ENCODE results near the gene CDC42SE2.

The CDC42SE2 gene, protein sequence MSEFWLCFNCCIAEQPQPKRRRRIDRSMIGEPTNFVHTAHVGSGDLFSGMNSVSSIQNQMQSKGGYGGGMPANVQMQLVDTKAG

GRCh38 chr5:131263648-131264450 is at the start of gene CDC42SE2:
TSS of gene CDC42SE2 (plus strand) at chr5:131264053. CDS start at chr5:131359494, 95,441 bp downstream.
- Histone ChIP-seq H2AFZ (ENCODE audit: low read depth, low read length) (peak within 1 kb of the TSS; percentile 82), H3K36me3 (ENCODE audit: insufficient read depth, low read length) (no peaks in the 10 kb centered on the region), H3K9me3 (ENCODE audit: low read length) (no peaks in the 10 kb centered on the region), H3K4me3 (ENCODE audit: low read length) (peak within 1 kb of the TSS; percentile 62), H3K27me3 (ENCODE audit: insufficient read depth, low read length) (no peaks in the 10 kb centered on the region), H3K4me1 (ENCODE audit: insufficient read depth, low read length) (peaks cover 8% of the 10 kb centered on the region)

DNA sequence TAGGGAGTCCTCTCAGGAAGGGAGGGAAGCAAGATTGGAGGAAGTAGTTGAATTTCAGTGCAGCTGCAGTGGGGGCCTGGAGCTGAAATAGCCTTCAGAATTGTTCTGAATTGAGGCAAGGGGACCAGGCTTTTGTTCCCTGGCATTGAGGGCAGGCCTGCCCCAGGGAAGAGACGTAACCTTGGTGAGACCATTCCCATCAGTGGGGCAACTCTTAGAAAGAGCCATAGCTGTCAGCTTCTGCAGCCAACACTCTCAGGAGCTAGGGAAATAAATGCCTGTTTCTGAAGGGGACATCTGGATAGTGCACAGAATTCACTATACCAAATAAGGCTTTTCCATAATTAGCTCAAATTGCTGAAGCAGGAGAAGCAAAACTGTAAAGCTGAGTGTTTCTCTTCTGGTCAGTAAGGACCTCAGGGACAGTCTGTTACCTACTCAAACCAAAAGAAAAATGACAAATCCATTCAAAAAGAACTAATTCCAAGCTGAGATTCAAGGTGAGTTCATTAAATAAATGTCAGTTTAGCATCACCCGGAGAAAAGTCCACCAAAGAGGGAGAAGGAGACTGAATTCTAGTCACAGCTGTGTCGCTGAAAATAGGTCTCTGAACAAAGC is 49.1 kb upstream of the CDC42SE2 start:
- H2AFZ ChIP-seq (ENCODE audit: low read depth, low read length) = peak overlapping the region; percentile 5
- no peaks in the 10 kb centered on the region for H3K9me3 ChIP-seq (ENCODE audit: low read length)
- peaks cover 11% of the 10 kb centered on the region for H3K4me1 ChIP-seq (ENCODE audit: insufficient read depth, low read length)
- H3K27me3 ChIP-seq (ENCODE audit: insufficient read depth, low read length) = no peaks in the 10 kb centered on the region
- H3K4me3 ChIP-seq (ENCODE audit: low read length) = no peak overlapping the region
- H3K36me3 ChIP-seq (ENCODE audit: insufficient read depth, low read length) = no peaks in the 10 kb centered on the region

- H3K4me1 ChIP-seq (ENCODE audit: insufficient read depth, low read length) = peaks cover 11% of the 10 kb centered on the region
- H2AFZ ChIP-seq (ENCODE audit: low read depth, low read length) = no peak overlapping the region
- H3K9me3 ChIP-seq (ENCODE audit: low read length) = no peaks in the 10 kb centered on the region
- no peak overlapping the region for H3K4me3 ChIP-seq (ENCODE audit: low read length)
- no peaks in the 10 kb centered on the region for H3K36me3 ChIP-seq (ENCODE audit: insufficient read depth, low read length)
- H3K27me3 ChIP-seq (ENCODE audit: insufficient read depth, low read length) = no peaks in the 10 kb centered on the region
Measured at GRCh38 chr5:131217791-131218190, 46.1 kb upstream of the CDC42SE2 start.

GRCh38 chr5:131218392-131218791 is 45.5 kb upstream of the CDC42SE2 start:
- Histone ChIP-seq H3K36me3 (ENCODE audit: insufficient read depth, low read length) (no peaks in the 10 kb centered on the region), H2AFZ (ENCODE audit: low read depth, low read length) (no peak overlapping the region), H3K4me1 (ENCODE audit: insufficient read depth, low read length) (peaks cover 11% of the 10 kb centered on the region), H3K27me3 (ENCODE audit: insufficient read depth, low read length) (no peaks in the 10 kb centered on the region), H3K9me3 (ENCODE audit: low read length) (no peaks in the 10 kb centered on the region), H3K4me3 (ENCODE audit: low read length) (no peak overlapping the region)

DNA sequence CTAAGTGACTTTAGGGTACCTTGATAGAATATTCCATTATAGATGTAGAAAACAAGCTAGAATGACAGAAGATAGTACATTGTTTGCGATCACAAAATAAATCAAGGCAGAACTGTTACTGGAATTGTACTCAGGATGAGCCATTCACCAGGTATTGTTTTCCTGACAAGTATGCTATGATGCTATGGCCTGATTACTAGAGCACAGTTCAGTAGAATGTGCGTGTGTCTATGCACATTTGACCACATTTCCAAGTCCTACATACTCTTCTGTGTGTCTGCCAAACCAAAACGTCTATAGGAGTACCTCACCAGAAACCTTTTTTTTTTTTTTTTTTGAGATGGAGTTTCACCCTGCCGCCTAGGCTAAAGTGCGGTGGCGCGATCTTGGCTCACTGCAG is 43.3 kb upstream of the CDC42SE2 start:
- H3K36me3 ChIP-seq (ENCODE audit: insufficient read depth, low read length) = no peaks in the 10 kb centered on the region
- no peaks in the 10 kb centered on the region for H3K4me1 ChIP-seq (ENCODE audit: insufficient read depth, low read length)
- no peaks in the 10 kb centered on the region for H3K27me3 ChIP-seq (ENCODE audit: insufficient read depth, low read length)
- no peak overlapping the region for H3K4me3 ChIP-seq (ENCODE audit: low read length)
- no peak overlapping the region for H2AFZ ChIP-seq (ENCODE audit: low read depth, low read length)
- no peaks in the 10 kb centered on the region for H3K9me3 ChIP-seq (ENCODE audit: low read length)

DNA sequence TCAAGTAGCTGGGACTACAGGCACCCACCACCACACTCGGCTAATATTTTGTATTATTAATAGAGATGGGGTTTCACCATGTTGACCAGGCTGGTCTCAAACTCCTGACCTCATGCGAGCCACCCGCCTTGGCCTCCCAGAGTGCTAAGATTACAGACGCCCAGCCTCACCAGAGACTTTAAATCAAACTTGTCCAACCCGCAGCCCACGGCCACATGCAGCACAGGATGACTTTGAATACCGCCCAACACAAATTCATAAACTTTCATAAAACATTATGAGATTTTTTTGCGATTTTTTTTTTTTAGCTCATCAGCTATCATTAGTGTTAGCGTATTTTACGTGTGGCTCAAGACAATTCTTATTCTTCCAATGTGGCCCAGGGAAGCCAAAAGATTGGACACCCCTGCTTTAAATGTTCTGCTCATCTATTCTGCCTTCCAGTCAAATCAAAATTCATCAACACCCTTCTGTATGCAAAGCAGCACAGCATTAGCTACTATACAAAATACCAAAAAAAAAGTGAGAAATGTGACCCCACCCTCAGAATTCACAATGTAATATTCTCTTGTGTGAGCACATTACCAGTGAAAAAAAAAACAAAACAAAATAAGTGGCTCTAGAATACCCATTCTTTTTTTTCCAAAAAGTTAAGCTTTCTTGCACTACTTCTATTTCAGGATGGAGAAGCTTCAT is 42.7 kb upstream of the CDC42SE2 start:
- H3K36me3 ChIP-seq (ENCODE audit: insufficient read depth, low read length) = no peaks in the 10 kb centered on the region
- H3K27me3 ChIP-seq (ENCODE audit: insufficient read depth, low read length) = no peaks in the 10 kb centered on the region
- H2AFZ ChIP-seq (ENCODE audit: low read depth, low read length) = no peak overlapping the region
- no peaks in the 10 kb centered on the region for H3K9me3 ChIP-seq (ENCODE audit: low read length)
- H3K4me1 ChIP-seq (ENCODE audit: insufficient read depth, low read length) = no peaks in the 10 kb centered on the region
- H3K4me3 ChIP-seq (ENCODE audit: low read length) = no peak overlapping the region

DNA sequence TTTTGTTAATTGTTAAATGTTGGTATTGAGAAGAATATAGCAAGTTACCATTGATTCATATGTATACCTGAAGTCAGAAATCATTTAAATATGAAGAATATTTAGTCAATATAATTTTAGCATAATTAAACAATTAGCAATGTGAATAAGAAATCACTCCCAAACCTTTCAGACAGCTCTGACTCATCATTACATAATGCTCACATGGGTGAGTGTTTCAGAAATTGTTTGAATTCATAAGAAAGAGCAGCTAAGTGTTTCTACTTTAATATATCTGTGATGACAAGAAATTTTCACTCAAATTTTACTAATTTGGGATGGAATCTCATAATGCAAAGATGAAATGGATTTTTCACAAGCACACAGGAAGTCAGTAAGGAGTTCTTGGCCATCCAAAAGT is 42.0 kb upstream of the CDC42SE2 start:
- Histone ChIP-seq H3K27me3 (ENCODE audit: insufficient read depth, low read length) (no peaks in the 10 kb centered on the region), H3K4me1 (ENCODE audit: insufficient read depth, low read length) (no peaks in the 10 kb centered on the region), H3K9me3 (ENCODE audit: low read length) (no peaks in the 10 kb centered on the region), H2AFZ (ENCODE audit: low read depth, low read length) (no peak overlapping the region), H3K36me3 (ENCODE audit: insufficient read depth, low read length) (no peaks in the 10 kb centered on the region), H3K4me3 (ENCODE audit: low read length) (no peak overlapping the region)

DNA sequence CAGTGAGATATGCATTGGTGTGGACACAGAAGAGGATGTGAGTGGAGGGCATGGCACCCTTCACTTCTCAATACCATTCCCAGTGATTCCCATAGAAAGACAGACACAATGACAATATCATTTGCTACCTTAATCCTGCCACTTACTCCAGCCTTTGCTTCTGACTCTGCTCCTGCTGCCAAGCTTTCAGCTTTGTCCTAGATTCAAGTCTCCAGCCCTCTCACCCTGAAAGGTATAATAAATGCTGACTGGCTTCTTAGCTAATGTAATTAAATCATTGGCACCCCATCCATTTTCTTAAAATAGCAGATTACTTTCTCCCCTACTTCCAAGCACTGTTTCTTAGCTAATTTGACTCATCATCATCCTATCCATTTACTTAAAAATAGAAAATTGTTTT is 41.1 kb upstream of the CDC42SE2 start:
- no peaks in the 10 kb centered on the region for H3K4me1 ChIP-seq (ENCODE audit: insufficient read depth, low read length)
- no peaks in the 10 kb centered on the region for H3K9me3 ChIP-seq (ENCODE audit: low read length)

GRCh38 chr5:131223751-131224386 is 40.0 kb upstream of the CDC42SE2 start:
- H3K4me3 ChIP-seq (ENCODE audit: low read length) = no peak overlapping the region

More for the DNA sequence above, 41.1 kb upstream of the CDC42SE2 start:
- Histone ChIP-seq H2AFZ (ENCODE audit: low read depth, low read length) (no peak overlapping the region), H3K36me3 (ENCODE audit: insufficient read depth, low read length) (no peaks in the 10 kb centered on the region), H3K4me3 (ENCODE audit: low read length) (no peak overlapping the region), H3K27me3 (ENCODE audit: insufficient read depth, low read length) (no peaks in the 10 kb centered on the region)

GRCh38 chr5:131224387-131225201 is 39.3 kb upstream of the CDC42SE2 start:
- Histone ChIP-seq H3K4me3 (ENCODE audit: low read length) (no peak overlapping the region), H3K27me3 (ENCODE audit: insufficient read depth, low read length) (no peaks in the 10 kb centered on the region), H3K36me3 (ENCODE audit: insufficient read depth, low read length) (no peaks in the 10 kb centered on the region), H2AFZ (ENCODE audit: low read depth, low read length) (no peak overlapping the region), H3K4me1 (ENCODE audit: insufficient read depth, low read length) (no peaks in the 10 kb centered on the region), H3K9me3 (ENCODE audit: low read length) (no peaks in the 10 kb centered on the region)

More at GRCh38 chr5:131223751-131224386, 40.0 kb upstream of the CDC42SE2 start:
- H2AFZ ChIP-seq (ENCODE audit: low read depth, low read length) = no peak overlapping the region
- no peaks in the 10 kb centered on the region for H3K36me3 ChIP-seq (ENCODE audit: insufficient read depth, low read length)
- no peaks in the 10 kb centered on the region for H3K27me3 ChIP-seq (ENCODE audit: insufficient read depth, low read length)
- no peaks in the 10 kb centered on the region for H3K9me3 ChIP-seq (ENCODE audit: low read length)
- H3K4me1 ChIP-seq (ENCODE audit: insufficient read depth, low read length) = no peaks in the 10 kb centered on the region

GRCh38 chr5:131225282-131225974 is 38.4 kb upstream of the CDC42SE2 start:
- H3K36me3 ChIP-seq (ENCODE audit: insufficient read depth, low read length) = no peaks in the 10 kb centered on the region
- no peaks in the 10 kb centered on the region for H3K27me3 ChIP-seq (ENCODE audit: insufficient read depth, low read length)
- no peak overlapping the region for H2AFZ ChIP-seq (ENCODE audit: low read depth, low read length)
- no peak overlapping the region for H3K4me3 ChIP-seq (ENCODE audit: low read length)
- H3K9me3 ChIP-seq (ENCODE audit: low read length) = no peaks in the 10 kb centered on the region
- no peaks in the 10 kb centered on the region for H3K4me1 ChIP-seq (ENCODE audit: insufficient read depth, low read length)

GRCh38 chr5:131226899-131227298 is 37.0 kb upstream of the CDC42SE2 start:
- Histone ChIP-seq H3K36me3 (ENCODE audit: insufficient read depth, low read length) (no peaks in the 10 kb centered on the region), H3K27me3 (ENCODE audit: insufficient read depth, low read length) (no peaks in the 10 kb centered on the region), H3K4me1 (ENCODE audit: insufficient read depth, low read length) (no peaks in the 10 kb centered on the region), H3K4me3 (ENCODE audit: low read length) (no peak overlapping the region), H3K9me3 (ENCODE audit: low read length) (no peaks in the 10 kb centered on the region), H2AFZ (ENCODE audit: low read depth, low read length) (no peak overlapping the region)
